H9 (cell line): ENCODE measurements around the gene CELA2A. TPM values are rescaled to one million over a fixed set of nuclear protein-coding genes. Genes with fewer than 3 reads are reported as not detected.
A peak's percentile ranks its signal among the peaks of the same experiment; 100 is the strongest.

Experiments used
- DNase-seq: peaks from one replicate; pipeline ENCODE4 v3.0.0-alpha.2; 2017
- H2AFZ ChIP-seq: one replicate; pipeline ENCODE4 v1.6.1; 2013; ENCODE audit warnings: mild to moderate bottlenecking, low read length, control low read depth, moderate library complexity
- H2AK5ac ChIP-seq: 2 replicates; pipeline ENCODE4 v1.6.1; 2013; ENCODE audit warnings: low read length, control low read depth, mixed read lengths; ENCODE audit not compliant: insufficient read length
- H2BK120ac ChIP-seq: one replicate; pipeline ENCODE4 v1.6.1; 2013; ENCODE audit warnings: low read depth, mild to moderate bottlenecking, low read length, control low read depth, inconsistent platforms; ENCODE audit not compliant: poor library complexity, severe bottlenecking
- H2BK12ac ChIP-seq: 2 replicates; pipeline ENCODE4 v1.6.1; 2013; ENCODE audit warnings: low read length, control low read depth, mixed read lengths, low read depth; ENCODE audit not compliant: insufficient read length
- H2BK15ac ChIP-seq: 2 replicates; pipeline ENCODE4 v1.6.1; 2013; ENCODE audit warnings: low read depth, low read length, control low read depth
- H2BK20ac ChIP-seq: one replicate; pipeline ENCODE4 v1.6.1; 2013; ENCODE audit warnings: low read depth, mild to moderate bottlenecking, low read length, control low read depth, inconsistent platforms; ENCODE audit not compliant: poor library complexity, severe bottlenecking
- H2BK5ac ChIP-seq: 2 replicates; pipeline ENCODE4 v1.6.1; 2013; ENCODE audit warnings: low read length, control low read depth, mixed read lengths; ENCODE audit not compliant: insufficient read length
- H3K14ac ChIP-seq: 2 replicates; pipeline ENCODE4 v1.6.1; 2013; ENCODE audit warnings: low read length, control low read depth; ENCODE audit not compliant: insufficient read depth
- H3K18ac ChIP-seq: 2 replicates; pipeline ENCODE4 v1.6.1; 2013; ENCODE audit warnings: low read depth, mild to moderate bottlenecking, mixed read lengths, low read length, control low read depth; ENCODE audit not compliant: insufficient read length
- H3K23ac ChIP-seq: 2 replicates; pipeline ENCODE4 v1.6.1; 2013; ENCODE audit warnings: low read length, control low read depth, mixed read lengths, low read depth; ENCODE audit not compliant: insufficient read length
- H3K23me2 ChIP-seq: 2 replicates; pipeline ENCODE4 v1.6.1; 2013; ENCODE audit warnings: low read depth, mild to moderate bottlenecking, mixed read lengths, low read length, control low read depth; ENCODE audit not compliant: insufficient read length, poor library complexity, severe bottlenecking
- H3K27ac ChIP-seq: 2 replicates; pipeline ENCODE4 v1.5.1; 2013; ENCODE audit warnings: low read length, control low read depth, mixed read lengths, low read depth; ENCODE audit not compliant: insufficient read length
- H3K27me3 ChIP-seq: 2 replicates; pipeline ENCODE4 v1.6.1; 2013; ENCODE audit warnings: low read length, control low read depth, inconsistent platforms; ENCODE audit not compliant: insufficient read depth
- H3K4ac ChIP-seq: 2 replicates; pipeline ENCODE4 v1.6.1; 2013; ENCODE audit warnings: low read depth, mild to moderate bottlenecking, control low read depth, inconsistent platforms, low read length, moderate library complexity
- H3K4me1 ChIP-seq: 2 replicates; pipeline ENCODE4 v1.6.1; 2013; ENCODE audit warnings: low read length, control low read depth, inconsistent platforms; ENCODE audit not compliant: insufficient read depth
- H3K4me2 ChIP-seq: 2 replicates; pipeline ENCODE4 v1.6.1; 2013; ENCODE audit warnings: low read length, control low read depth, mixed read lengths; ENCODE audit not compliant: insufficient read length, insufficient read depth
- H3K56ac ChIP-seq: 2 replicates; pipeline ENCODE4 v1.6.1; 2013; ENCODE audit warnings: low read depth, mild to moderate bottlenecking, mixed read lengths, low read length, control low read depth; ENCODE audit not compliant: insufficient read length
- H3K79me1 ChIP-seq: 2 replicates; pipeline ENCODE4 v1.6.1; 2013; ENCODE audit warnings: low read depth, mild to moderate bottlenecking, moderate library complexity, low read length, control low read depth, inconsistent platforms; ENCODE audit not compliant: insufficient read depth, poor library complexity, severe bottlenecking
- H3K79me2 ChIP-seq: 2 replicates; pipeline ENCODE4 v1.6.1; 2013; ENCODE audit warnings: low read length, control low read depth, inconsistent platforms; ENCODE audit not compliant: insufficient read depth
- H3K9ac ChIP-seq: 2 replicates; pipeline ENCODE4 v1.6.1; 2013; ENCODE audit warnings: low read length, control low read depth, mixed read lengths; ENCODE audit not compliant: insufficient read length; ENCODE audit errors: extremely low read depth
- H3K9me3 ChIP-seq: one replicate; pipeline ENCODE4 v1.6.1; 2013; ENCODE audit warnings: low read depth, low read length, inconsistent platforms; ENCODE audit not compliant: control insufficient read depth
- H3T11ph ChIP-seq: one replicate; pipeline ENCODE4 v1.6.1; 2013; ENCODE audit warnings: mild to moderate bottlenecking, low read length, control low read depth, inconsistent platforms
- H4K20me1 ChIP-seq: one replicate; pipeline ENCODE4 v1.6.1; 2013; ENCODE audit not compliant: control insufficient read depth, insufficient read length, insufficient read depth
- H4K5ac ChIP-seq: 2 replicates; pipeline ENCODE4 v1.6.1; 2013; ENCODE audit warnings: low read depth, mild to moderate bottlenecking, mixed read lengths, low read length, control low read depth; ENCODE audit not compliant: insufficient read length
- H4K8ac ChIP-seq: replicated peaks from 2 replicates; pipeline ENCODE4 v1.6.1; 2013; ENCODE audit warnings: low read length, control low read depth, mixed read lengths, low read depth; ENCODE audit not compliant: insufficient read length
- H4K91ac ChIP-seq: 2 replicates; pipeline ENCODE4 v1.6.1; 2013; ENCODE audit warnings: low read depth, mild to moderate bottlenecking, moderate library complexity, mixed read lengths, low read length, control low read depth; ENCODE audit not compliant: insufficient read length
- H3K27ac Mint-ChIP-seq, 3 experiments: 2 replicates in 2 of 3; 3 replicates in 1 of 3; pipeline ENCODE4 v1.8.0; 2020 to 2021; ENCODE audit warnings: mixed read lengths in 3 of 3, mild to moderate bottlenecking in 1 of 3, moderate library complexity in 1 of 3
- H3K27me3 Mint-ChIP-seq: 2 replicates; pipeline ENCODE4 v1.8.0; 2021; ENCODE audit warnings: low read depth, mild to moderate bottlenecking, moderate library complexity, mixed read lengths
- H3K36me3 Mint-ChIP-seq, 3 experiments: 2 replicates in 2 of 3; 3 replicates in 1 of 3; pipeline ENCODE4 v1.8.0; 2020 to 2021; ENCODE audit warnings: low read depth in 3 of 3, mixed read lengths in 3 of 3; ENCODE audit not compliant: insufficient read depth in 1 of 3
- H3K4me1 Mint-ChIP-seq, 2 experiments: 2 replicates each; pipeline ENCODE4 v1.8.0; 2020; ENCODE audit warnings: mixed read lengths in 2 of 2
- H3K4me3 Mint-ChIP-seq, 2 experiments: 2 replicates in 1 of 2; 3 replicates in 1 of 2; pipeline ENCODE4 v1.8.0; 2020 to 2021; ENCODE audit warnings: mild to moderate bottlenecking in 2 of 2, mixed read lengths in 2 of 2, moderate library complexity in 1 of 2
- H3K9me3 Mint-ChIP-seq, 2 experiments: 2 replicates in 1 of 2; 3 replicates in 1 of 2; pipeline ENCODE4 v1.8.0; 2020; ENCODE audit warnings: mild to moderate bottlenecking in 2 of 2, mixed read lengths in 2 of 2, moderate library complexity in 1 of 2
- WGBS: extraction: QIAGEN DNeasy Blood & Tissue Kit; methylation state at CpG from one replicate; pipeline ENCODE4 v1.1.7; 2013; ENCODE audit warnings: missing lambda C conversion rate, low lambda C conversion rate, mixed read lengths; ENCODE audit not compliant: insufficient read length; ENCODE audit errors: extremely low coverage; 5-methylcytosine and 5-hydroxymethylcytosine counted together
- total RNA-seq: library from RNA; stranded (reverse); gene quantifications from 2 replicates; pipeline ENCODE4 v1.2.1, GENCODE V29; 2021
- TF ChIP-seq, protein P1 (sequence below): fragments of 200-600 bp; sonication (generic); conservative IDR thresholded peaks from 3 replicates; pipeline ENCODE4 v1.8.0; 2021; ENCODE audit warnings: antibody characterized with exemption, mild to moderate bottlenecking

The CELA2A gene
- total RNA-seq, 1 experiment from 2014 or later, result not detected

DNA sequence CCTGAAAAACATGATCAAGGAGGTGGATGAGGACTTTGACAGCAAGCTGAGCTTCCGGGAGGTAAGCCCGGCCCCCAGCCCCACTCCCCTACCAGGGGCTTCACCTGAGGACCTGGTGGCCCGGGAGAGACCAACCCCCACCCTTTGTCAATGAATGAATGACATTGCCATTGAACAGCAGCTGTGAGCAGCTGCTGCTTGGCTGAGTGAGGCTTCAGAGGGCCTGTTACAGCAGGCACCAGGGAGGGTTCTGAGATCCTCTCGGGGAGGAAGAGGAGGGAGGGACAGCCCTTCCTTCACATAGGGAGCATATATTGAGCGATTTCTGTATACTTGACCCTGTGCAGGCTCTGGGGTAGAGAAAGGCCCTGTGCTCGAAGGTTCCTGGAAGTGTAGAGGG is 30.6 kb upstream of the CELA2A start:
- H3K27me3 Mint-ChIP-seq, result peaks cover 2% of the 10 kb centered on the region; the same call in 1 of the 2 replicates
- Histone ChIP-seq H3K4ac (no peak overlapping the region), H3K4me2 (no peak overlapping the region), H3K18ac (no peak overlapping the region), H3K4me1 (no peaks in the 10 kb centered on the region), H3K14ac (no peak overlapping the region), H2BK15ac (no peak overlapping the region), H3K9me3 (no peaks in the 10 kb centered on the region), H3K79me2 (no peaks in the 10 kb centered on the region), H3K79me1 (no peaks in the 10 kb centered on the region), H3K27ac (no peak overlapping the region), H2AK5ac (no peak overlapping the region), H3K56ac (no peak overlapping the region), H3K23me2 (no peaks in the 10 kb centered on the region), H2BK12ac (no peak overlapping the region), H2BK120ac (no peak overlapping the region), H3K9ac (no peak overlapping the region), H3K23ac (no peak overlapping the region), H2BK20ac (no peak overlapping the region), H2AFZ (no peak overlapping the region), H4K5ac (no peak overlapping the region), H4K91ac (no peak overlapping the region), H3T11ph (no peak overlapping the region), H4K20me1 (no peaks in the 10 kb centered on the region), H4K8ac (no peak overlapping the region), H3K27me3 (no peaks in the 10 kb centered on the region), H2BK5ac (no peak overlapping the region)
- WGBS, result no CpG with 5 or more reads among the region's 6 CpGs
- peaks cover 8 to 12% of the 10 kb centered on the region in 2 experiments for H3K4me1 Mint-ChIP-seq
- no peak overlapping the region for H3K4me3 Mint-ChIP-seq
- H3K9me3 Mint-ChIP-seq, result peaks cover 1 to 3% of the 10 kb centered on the region in 2 experiments
- H3K27ac Mint-ChIP-seq, result peak overlapping the region; percentile 6 to 88 (median 78); a peak in 4 of 7 replicates
- H3K36me3 Mint-ChIP-seq, result peaks cover 1 to 7% (median 6%) of the 10 kb centered on the region in 3 experiments; a peak in 6 of 7 replicates
- TF ChIP-seq, protein P1, sequence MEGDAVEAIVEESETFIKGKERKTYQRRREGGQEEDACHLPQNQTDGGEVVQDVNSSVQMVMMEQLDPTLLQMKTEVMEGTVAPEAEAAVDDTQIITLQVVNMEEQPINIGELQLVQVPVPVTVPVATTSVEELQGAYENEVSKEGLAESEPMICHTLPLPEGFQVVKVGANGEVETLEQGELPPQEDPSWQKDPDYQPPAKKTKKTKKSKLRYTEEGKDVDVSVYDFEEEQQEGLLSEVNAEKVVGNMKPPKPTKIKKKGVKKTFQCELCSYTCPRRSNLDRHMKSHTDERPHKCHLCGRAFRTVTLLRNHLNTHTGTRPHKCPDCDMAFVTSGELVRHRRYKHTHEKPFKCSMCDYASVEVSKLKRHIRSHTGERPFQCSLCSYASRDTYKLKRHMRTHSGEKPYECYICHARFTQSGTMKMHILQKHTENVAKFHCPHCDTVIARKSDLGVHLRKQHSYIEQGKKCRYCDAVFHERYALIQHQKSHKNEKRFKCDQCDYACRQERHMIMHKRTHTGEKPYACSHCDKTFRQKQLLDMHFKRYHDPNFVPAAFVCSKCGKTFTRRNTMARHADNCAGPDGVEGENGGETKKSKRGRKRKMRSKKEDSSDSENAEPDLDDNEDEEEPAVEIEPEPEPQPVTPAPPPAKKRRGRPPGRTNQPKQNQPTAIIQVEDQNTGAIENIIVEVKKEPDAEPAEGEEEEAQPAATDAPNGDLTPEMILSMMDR, result no peak
- DNase-seq, result no peak
